IMR-90 (cell line): Measurements from ENCODE around the gene UNC13B. TPM values are rescaled to one million over a fixed set of nuclear protein-coding genes. Genes with fewer than 3 reads are reported as not detected.

ENCODE experiments used
- ATAC-seq: fragments of 200-7000 bp; cut with Tn5 transposase; 2 replicates; pipeline ENCODE4 v1.9.1; 2020; ENCODE audit warnings: low read depth, mild to moderate bottlenecking, moderate library complexity
- BruUV-seq: library from RNA; stranded (reverse); fragments of 400-500 nt; replicated peaks from 2 replicates; lab custom pipeline; 2021; lab: Mats Ljungman, UMichigan
- CTCF ChIA-PET: fragments of 300-600 bp; formaldehyde crosslinking; extraction: SDS; loops from one replicate; lab custom pipeline; 2021; ENCODE audit warnings: antibody characterized with exemption; lab: Yijun Ruan, JAX
- POLR2A ChIA-PET: fragments of 300-600 bp; sonication (Branson Sonifier 250); formaldehyde crosslinking; loops from one replicate; lab custom pipeline; 2022; ENCODE audit warnings: antibody characterized with exemption; ENCODE audit not compliant: unreplicated experiment; lab: Charles Lee
- DNase-seq: peaks from one replicate; pipeline ENCODE4 v3.0.0; 2013
- H2AFZ ChIP-seq: replicated peaks from 2 replicates; pipeline ENCODE3; 2013; ENCODE audit warnings: low read length, mild to moderate bottlenecking; ENCODE audit not compliant: poor library complexity
- H2AK5ac ChIP-seq: 2 replicates; pipeline ENCODE4 v1.6.1; 2013; ENCODE audit warnings: low read depth, low read length, inconsistent platforms
- H2AK9ac ChIP-seq: replicated peaks from 2 replicates; pipeline ENCODE3; 2013; ENCODE audit warnings: mild to moderate bottlenecking, low read depth, low read length, moderate library complexity; ENCODE audit not compliant: poor library complexity
- H2BK120ac ChIP-seq: 2 replicates; pipeline ENCODE4 v1.6.1; 2013; ENCODE audit warnings: low read depth, low read length, inconsistent platforms
- H2BK15ac ChIP-seq: 3 replicates; pipeline ENCODE4 v1.6.1; 2013; ENCODE audit warnings: low read depth, low read length, inconsistent platforms
- H2BK20ac ChIP-seq: 2 replicates; pipeline ENCODE4 v1.6.1; 2013; ENCODE audit warnings: low read depth, mild to moderate bottlenecking, inconsistent platforms, low read length, moderate library complexity
- H2BK5ac ChIP-seq: 2 replicates; pipeline ENCODE4 v1.6.1; 2013; ENCODE audit warnings: mild to moderate bottlenecking, low read depth, low read length, inconsistent platforms; ENCODE audit not compliant: poor library complexity, severe bottlenecking
- H3K14ac ChIP-seq: replicated peaks from 2 replicates; pipeline ENCODE4 v1.6.1; 2013; ENCODE audit warnings: low read depth, low read length, inconsistent platforms
- H3K18ac ChIP-seq: 2 replicates; pipeline ENCODE4 v1.6.1; 2013; ENCODE audit warnings: low read depth, low read length, control low read depth
- H3K23ac ChIP-seq: 2 replicates; pipeline ENCODE4 v1.6.1; 2013; ENCODE audit warnings: low read depth, low read length, inconsistent platforms
- H3K27ac ChIP-seq: 2 replicates; pipeline ENCODE4 v1.5.1; 2013; ENCODE audit warnings: mild to moderate bottlenecking, control low read depth, low read length; ENCODE audit not compliant: insufficient read depth
- H3K27me3 ChIP-seq: 2 replicates; pipeline ENCODE4 v1.6.1; 2013; ENCODE audit warnings: low read length; ENCODE audit not compliant: control insufficient read depth, insufficient read depth
- H3K36me3 ChIP-seq: 2 replicates; pipeline ENCODE4 v1.6.1; 2013; ENCODE audit warnings: low read length, mixed read lengths; ENCODE audit not compliant: control insufficient read depth, insufficient read depth
- H3K4ac ChIP-seq: 2 replicates; pipeline ENCODE4 v1.6.1; 2013; ENCODE audit warnings: low read depth, low read length, inconsistent platforms
- H3K4me1 ChIP-seq: 2 replicates; pipeline ENCODE4 v1.6.1; 2013; ENCODE audit warnings: low read length, mixed read lengths; ENCODE audit not compliant: control insufficient read depth, insufficient read depth
- H3K4me2 ChIP-seq: 2 replicates; pipeline ENCODE4 v1.6.1; 2013; ENCODE audit warnings: low read depth, mild to moderate bottlenecking, control low read depth, low read length, moderate library complexity
- H3K4me3 ChIP-seq: 2 replicates; pipeline ENCODE4 v1.5.1; 2013; ENCODE audit warnings: low read depth, mild to moderate bottlenecking, control low read depth, low read length, moderate library complexity; ENCODE audit not compliant: insufficient read depth
- H3K56ac ChIP-seq: 2 replicates; pipeline ENCODE4 v1.6.1; 2013; ENCODE audit warnings: low read length, inconsistent platforms; ENCODE audit not compliant: insufficient read depth; ENCODE audit errors: extremely low read depth
- H3K79me1 ChIP-seq, 2 experiments: 2 replicates each; pipeline ENCODE4 v1.6.1; 2013; ENCODE audit warnings: low read length in 2 of 2, inconsistent platforms in 1 of 2, low read depth in 1 of 2
- H3K9ac ChIP-seq: 2 replicates; pipeline ENCODE4 v1.6.1; 2013; ENCODE audit warnings: low read depth, low read length, control low read depth
- H3K9me1 ChIP-seq: 2 replicates; pipeline ENCODE4 v1.6.1; 2013; ENCODE audit warnings: low read length, inconsistent platforms; ENCODE audit not compliant: insufficient read depth
- H3K9me3 ChIP-seq: 2 replicates; pipeline ENCODE4 v1.6.1; 2013; ENCODE audit warnings: low read length; ENCODE audit not compliant: control insufficient read depth, insufficient read depth
- H4K20me1 ChIP-seq: 2 replicates; pipeline ENCODE4 v1.6.1; 2013; ENCODE audit warnings: low read length, inconsistent platforms; ENCODE audit not compliant: insufficient read depth
- H4K5ac ChIP-seq: 2 replicates; pipeline ENCODE4 v1.6.1; 2013; ENCODE audit warnings: mild to moderate bottlenecking, low read depth, low read length, control low read depth
- H4K8ac ChIP-seq, 2 experiments: 2 replicates each; pipeline ENCODE4 v1.6.1; 2013; ENCODE audit warnings: low read depth in 2 of 2, low read length in 2 of 2, control low read depth in 1 of 2, inconsistent platforms in 1 of 2
- H4K91ac ChIP-seq: 2 replicates; pipeline ENCODE4 v1.6.1; 2013; ENCODE audit warnings: low read depth, low read length, inconsistent platforms; ENCODE audit not compliant: insufficient read depth
- BHLHE40 ChIP-seq: fragments of 150-350 bp; IDR thresholded peaks from 2 replicates; pipeline ENCODE4 v1.6.1; 2016; ENCODE audit warnings: mild to moderate bottlenecking, low read depth, low read length
- CHD1 ChIP-seq: IDR thresholded peaks from 2 replicates; pipeline ENCODE4 v1.6.1; 2012; ENCODE audit warnings: low read depth, low read length, improper control_type of control experiment
- FOS ChIP-seq: fragments of 150-350 bp; IDR thresholded peaks from 2 replicates; pipeline ENCODE4 v1.6.1; 2016; ENCODE audit warnings: low read depth, low read length
- MAFK ChIP-seq: IDR thresholded peaks from 2 replicates; pipeline ENCODE4 v1.6.1; 2012; ENCODE audit warnings: low read depth, low read length, improper control_type of control experiment
- MXI1 ChIP-seq: IDR thresholded peaks from 2 replicates; pipeline ENCODE4 v1.6.1; 2012; ENCODE audit warnings: low read depth, mild to moderate bottlenecking, low read length, moderate library complexity, borderline replicate concordance
- NFE2L2 ChIP-seq: fragments of 150-350 bp; IDR thresholded peaks from 2 replicates; pipeline ENCODE4 v1.6.1; 2016; ENCODE audit warnings: low read depth, mild to moderate bottlenecking, low read length
- RAD21 ChIP-seq: IDR thresholded peaks from 2 replicates; pipeline ENCODE4 v1.6.1; 2012; ENCODE audit warnings: low read length, improper control_type of control experiment
- RCOR1 ChIP-seq: IDR thresholded peaks from 2 replicates; pipeline ENCODE4 v1.6.1; 2012; ENCODE audit warnings: mild to moderate bottlenecking, low read length, improper control_type of control experiment; ENCODE audit not compliant: insufficient replicate concordance
- RFX5 ChIP-seq: IDR thresholded peaks from 2 replicates; pipeline ENCODE4 v1.8.0; 2012; ENCODE audit warnings: low read depth, mild to moderate bottlenecking, low read length, moderate library complexity
- WGBS, 2 experiments: methylation state at CpG; one replicate each; pipeline versions ENCODE4 v1.1.5 to v1.1.7; 2013; ENCODE audit warnings: missing lambda C conversion rate in 2 of 2; ENCODE audit not compliant: insufficient read length in 1 of 2; ENCODE audit errors: extremely low coverage in 2 of 2; 5-methylcytosine and 5-hydroxymethylcytosine counted together
- dilution Hi-C: fragments of 300-500 bp; cut with HindIII; formaldehyde crosslinking; loops from one replicate; pipeline ENCODE4 v1.14.3; 2018; ENCODE audit warnings: low sequenced_read_pairs; ENCODE audit not compliant: unreplicated experiment
- in situ Hi-C: fragments of 300-500 bp; cut with MboI; formaldehyde crosslinking; loops from 3 replicates; pipeline ENCODE4 v1.14.3; 2019; ENCODE audit warnings: low sequenced_read_pairs, inconsistent platforms, mixed read lengths
- intact Hi-C: fragments of 100-400 bp; cut with micrococcal nuclease; formaldehyde crosslinking; loops from 2 replicates; pipeline ENCODE4 v1.10.0; 2022
- polyA plus RNA-seq, 3 experiments: library from polyadenylated mRNA; depleted of rRNA; stranded (reverse); fragments of >200 nt; gene quantifications; 2 replicates each; pipeline ENCODE4 v1.2.3, GENCODE V29; 2012; ENCODE audit warnings: low replicate concordance in 1 of 3
- total RNA-seq: library from RNA; depleted of rRNA; stranded (reverse); fragments of >200 nt; gene quantifications from 2 replicates; pipeline ENCODE4 v1.2.3, GENCODE V29; 2012
- TF ChIP-seq, protein P1 (sequence below): conservative IDR thresholded peaks from 2 replicates; pipeline ENCODE4 v1.5.1; 2012; ENCODE audit warnings: mild to moderate bottlenecking, low read depth, low read length, improper control_type of control experiment
- TF ChIP-seq, protein P2 (sequence below): fragments of 150-350 bp; IDR thresholded peaks from 2 replicates; pipeline ENCODE4 v1.6.1; 2017; ENCODE audit warnings: mild to moderate bottlenecking, antibody characterized with exemption, low read length, low read depth

The UNC13B gene
- total and polyA plus RNA-seq, 2 of the 4 experiments (the other 2 are of a cell fraction): 7.5 to 14.3 TPM

DNA sequence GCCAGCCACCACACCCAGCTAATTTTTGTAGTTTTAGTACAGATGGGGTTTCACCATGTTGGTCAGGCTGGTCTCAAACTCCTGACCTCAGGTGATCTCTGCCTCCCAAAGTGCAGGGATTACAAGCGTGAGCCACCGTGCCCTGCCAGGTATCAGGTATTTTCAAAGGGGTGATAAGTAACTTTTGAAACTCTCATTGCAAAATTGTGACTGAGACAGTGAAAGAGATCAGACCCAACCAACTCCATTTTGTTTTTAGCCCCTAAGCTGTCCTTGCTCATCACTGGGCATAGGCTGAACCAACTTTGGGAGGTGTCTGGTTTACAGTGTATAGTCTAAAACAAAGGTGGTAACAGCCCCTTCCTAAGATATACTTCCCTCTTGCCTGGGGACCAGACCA lies 29.3 kb downstream of the UNC13B start:
- ATAC-seq (no peak), DNase-seq (no peak)
- no peaks in the 10 kb centered on the region for H4K20me1 ChIP-seq
- in situ Hi-C loops: no loop called here
- no CpG with 5 or more reads among the region's 2 CpGs for WGBS, 2 experiments
- no peak overlapping the region for H2BK20ac ChIP-seq
- no peak overlapping the region for H2BK120ac ChIP-seq
- H2AK5ac ChIP-seq: no peak overlapping the region
- no peak overlapping the region for H2BK15ac ChIP-seq
- no peak overlapping the region for H3K4ac ChIP-seq
- H4K8ac ChIP-seq: no peak overlapping the region
- H3K27ac ChIP-seq: no peak overlapping the region
- no peak overlapping the region for H3K56ac ChIP-seq
- H2BK5ac ChIP-seq: no peak overlapping the region
- no peak overlapping the region for H3K4me3 ChIP-seq
- CTCF ChIA-PET: no interaction called here
- H3K4me1 ChIP-seq: no peaks in the 10 kb centered on the region
- H2AK9ac ChIP-seq: no peak overlapping the region
- peaks cover 6% of the 10 kb centered on the region; the same call in 1 of the 2 replicates for H3K9me3 ChIP-seq
- no peak overlapping the region for H3K18ac ChIP-seq
- no peak for TF ChIP-seq MAFK
- no peak for TF ChIP-seq NFE2L2
- no peak for TF ChIP-seq RCOR1
- TF ChIP-seq, protein P1, sequence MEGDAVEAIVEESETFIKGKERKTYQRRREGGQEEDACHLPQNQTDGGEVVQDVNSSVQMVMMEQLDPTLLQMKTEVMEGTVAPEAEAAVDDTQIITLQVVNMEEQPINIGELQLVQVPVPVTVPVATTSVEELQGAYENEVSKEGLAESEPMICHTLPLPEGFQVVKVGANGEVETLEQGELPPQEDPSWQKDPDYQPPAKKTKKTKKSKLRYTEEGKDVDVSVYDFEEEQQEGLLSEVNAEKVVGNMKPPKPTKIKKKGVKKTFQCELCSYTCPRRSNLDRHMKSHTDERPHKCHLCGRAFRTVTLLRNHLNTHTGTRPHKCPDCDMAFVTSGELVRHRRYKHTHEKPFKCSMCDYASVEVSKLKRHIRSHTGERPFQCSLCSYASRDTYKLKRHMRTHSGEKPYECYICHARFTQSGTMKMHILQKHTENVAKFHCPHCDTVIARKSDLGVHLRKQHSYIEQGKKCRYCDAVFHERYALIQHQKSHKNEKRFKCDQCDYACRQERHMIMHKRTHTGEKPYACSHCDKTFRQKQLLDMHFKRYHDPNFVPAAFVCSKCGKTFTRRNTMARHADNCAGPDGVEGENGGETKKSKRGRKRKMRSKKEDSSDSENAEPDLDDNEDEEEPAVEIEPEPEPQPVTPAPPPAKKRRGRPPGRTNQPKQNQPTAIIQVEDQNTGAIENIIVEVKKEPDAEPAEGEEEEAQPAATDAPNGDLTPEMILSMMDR: no peak
- no peak for TF ChIP-seq RAD21
- TF ChIP-seq, protein P2, sequence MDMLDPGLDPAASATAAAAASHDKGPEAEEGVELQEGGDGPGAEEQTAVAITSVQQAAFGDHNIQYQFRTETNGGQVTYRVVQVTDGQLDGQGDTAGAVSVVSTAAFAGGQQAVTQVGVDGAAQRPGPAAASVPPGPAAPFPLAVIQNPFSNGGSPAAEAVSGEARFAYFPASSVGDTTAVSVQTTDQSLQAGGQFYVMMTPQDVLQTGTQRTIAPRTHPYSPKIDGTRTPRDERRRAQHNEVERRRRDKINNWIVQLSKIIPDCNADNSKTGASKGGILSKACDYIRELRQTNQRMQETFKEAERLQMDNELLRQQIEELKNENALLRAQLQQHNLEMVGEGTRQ: no peak
- TF ChIP-seq MXI1: no peak
- TF ChIP-seq CHD1: no peak
- TF ChIP-seq BHLHE40: no peak
- TF ChIP-seq FOS: no peak
- no peak for TF ChIP-seq RFX5
- no peak overlapping the region for H3K23ac ChIP-seq
- H3K27me3 ChIP-seq: no peaks in the 10 kb centered on the region
- H3K9me1 ChIP-seq: no peaks in the 10 kb centered on the region
- dilution Hi-C loops: no loop called here
- intact Hi-C loops: no loop called here
- no peak overlapping the region for H3K14ac ChIP-seq
- no TSS peak for BruUV-seq
- H3K79me1 ChIP-seq: no peaks in the 10 kb centered on the region
- POLR2A ChIA-PET: no interaction called here
- H3K36me3 ChIP-seq: no peaks in the 10 kb centered on the region
- no peak overlapping the region for H4K91ac ChIP-seq
- H4K5ac ChIP-seq: no peak overlapping the region
- no peak overlapping the region for H2AFZ ChIP-seq
- H3K4me2 ChIP-seq: no peak overlapping the region
- no peak overlapping the region for H3K9ac ChIP-seq
